A549 (cell line): ENCODE measurements around the gene GMDS. TPM values are rescaled to one million over a fixed set of nuclear protein-coding genes. Genes with fewer than 3 reads are reported as not detected.

Source experiments
- ATAC-seq, 2 experiments: fragments of 200-7000 bp in 1 of 2; fragments of >200 bp in 1 of 2; cut with Nextera tagmentation in 1 of 2; cut with Tn5 transposase in 1 of 2; 3 replicates each; pipeline versions ENCODE4 v1.8.0 to v1.9.1; 2018 to 2020; ENCODE audit warnings: mild to moderate bottlenecking in 1 of 2, moderate library complexity in 1 of 2
- CTCF ChIA-PET: fragments of 300-600 bp; sonication (Branson Sonifier 250); formaldehyde crosslinking; extraction: SDS; loops from one replicate; lab custom pipeline; 2021; ENCODE audit warnings: antibody characterized with exemption, inconsistent platforms; lab: Yijun Ruan, JAX
- POLR2A ChIA-PET: fragments of 350-600 bp; formaldehyde crosslinking; extraction: SDS; loops from one replicate; lab custom pipeline; 2021; ENCODE audit warnings: antibody characterized with exemption, inconsistent platforms; lab: Yijun Ruan, JAX
- DNase-seq, 2 experiments: peaks; one replicate each; pipeline versions ENCODE4 v3.0.0 to v3.0.0-alpha.2; 2011 to 2016; ENCODE audit warnings: low read depth in 1 of 2, low spot score in 1 of 2
- FAIRE-seq: peaks from 2 replicates; lab custom pipeline; 2011; peaks lifted over from hg19 to GRCh38; lab: Jason Lieb, UNC
- H3K27ac ChIP-seq, 2 experiments: fragments of >200 bp; sonication (Bioruptor Twin); formaldehyde crosslinking; 3 replicates each; pipeline ENCODE4 v1.5.1; 2016 to 2017
- H3K4me1 ChIP-seq: fragments of >200 bp; sonication (Bioruptor Twin); formaldehyde crosslinking; 3 replicates; pipeline ENCODE4 v1.6.1; 2016
- H3K4me2 ChIP-seq: fragments of >200 bp; sonication (Bioruptor Twin); formaldehyde crosslinking; 3 replicates; pipeline ENCODE4 v1.6.1; 2016
- H3K4me3 ChIP-seq: fragments of >200 bp; sonication (Bioruptor Twin); formaldehyde crosslinking; 3 replicates; pipeline ENCODE4 v1.5.1; 2016
- H3K9me3 ChIP-seq: fragments of >200 bp; sonication (Bioruptor Twin); formaldehyde crosslinking; 3 replicates; pipeline ENCODE4 v1.6.1; 2016
- ATOH8 ChIP-seq: fragments of 250-450 bp; sonication (Bioruptor Pico); IDR thresholded peaks from 2 replicates; pipeline ENCODE4 v1.5.0; 2020; ENCODE audit warnings: low read depth, mild to moderate bottlenecking, moderate library complexity
- CTCF ChIP-seq: fragments of >200 bp; sonication (Bioruptor Twin); formaldehyde crosslinking; IDR thresholded peaks from 3 replicates; pipeline ENCODE4 v1.5.1; 2016
- EHF ChIP-seq: fragments of 250-450 bp; sonication (Bioruptor Pico); IDR thresholded peaks from 2 replicates; pipeline ENCODE4 v1.5.0; 2020; ENCODE audit warnings: mild to moderate bottlenecking
- FOSL2 ChIP-seq, 2 experiments: fragments of 450-650 bp in 1 of 2; fragments of >200 bp in 1 of 2; sonication (Bioruptor Twin) in 1 of 2; formaldehyde crosslinking; IDR thresholded peaks; 2 replicates each; pipeline versions ENCODE4 v1.5.0 to v1.6.1; 2016 to 2020; ENCODE audit warnings: mild to moderate bottlenecking in 1 of 2, moderate library complexity in 1 of 2
- FOXS1 ChIP-seq: fragments of 250-450 bp; sonication (Bioruptor Pico); IDR thresholded peaks from 2 replicates; pipeline ENCODE4 v1.5.0; 2020; ENCODE audit warnings: mild to moderate bottlenecking, moderate library complexity
- JUNB ChIP-seq: fragments of >200 bp; sonication (Bioruptor Twin); formaldehyde crosslinking; IDR thresholded peaks from 2 replicates; pipeline ENCODE4 v1.6.1; 2016
- KDM5A ChIP-seq: fragments of 200-600 bp; sonication (generic); IDR thresholded peaks from 2 replicates; pipeline ENCODE4 v1.6.1; 2016; ENCODE audit warnings: antibody characterized with exemption, mild to moderate bottlenecking
- MYC ChIP-seq: IDR thresholded peaks from 2 replicates; pipeline ENCODE4 v1.6.1; 2012; ENCODE audit warnings: mild to moderate bottlenecking, inconsistent platforms, low read length, improper control_type of control experiment, borderline replicate concordance
- NPAS2 ChIP-seq: fragments of 250-450 bp; sonication (Bioruptor Pico); IDR thresholded peaks from 2 replicates; pipeline ENCODE4 v1.8.0; 2022; ENCODE audit warnings: mild to moderate bottlenecking, moderate library complexity, borderline replicate concordance
- PBX3 ChIP-seq: IDR thresholded peaks from 2 replicates; pipeline ENCODE4 v1.6.1; 2012
- REST ChIP-seq: fragments of 200-600 bp; sonication (generic); IDR thresholded peaks from 2 replicates; pipeline ENCODE4 v1.6.1; 2016; ENCODE audit warnings: antibody characterized with exemption, mild to moderate bottlenecking, moderate library complexity
- USF2 ChIP-seq: fragments of 450-650 bp; IDR thresholded peaks from 2 replicates; pipeline ENCODE4 v1.6.1; 2014; ENCODE audit warnings: antibody characterized with exemption
- ZNF302 ChIP-seq: fragments of 250-450 bp; sonication (Bioruptor Pico); IDR thresholded peaks from 2 replicates; pipeline ENCODE4 v1.9.0; 2021; ENCODE audit warnings: inconsistent platforms, mild to moderate bottlenecking, moderate library complexity
- ZSCAN20 ChIP-seq: fragments of 250-450 bp; sonication (Bioruptor Pico); IDR thresholded peaks from 2 replicates; pipeline ENCODE4 v1.8.0; 2022; ENCODE audit warnings: mild to moderate bottlenecking, moderate library complexity
- WGBS: methylation state at CpG from one replicate; pipeline ENCODE4 v1.1.6; 2017; ENCODE audit errors: missing lambda C conversion rate; 5-methylcytosine and 5-hydroxymethylcytosine counted together
- polyA plus RNA-seq, 4 experiments: library from polyadenylated mRNA; depleted of rRNA in 3 of 4; stranded (reverse); fragments of >200 nt; fragmentation: RNase III in 1 of 4; extraction: RNeasy Plus Mini Kit Qiagen cat#74134 plus additional on column Dnase treatment in 1 of 4; gene quantifications; 2 replicates in 3 of 4; 3 replicates in 1 of 4; pipeline ENCODE4 v1.2.3, GENCODE V29; 2011 to 2017

GMDS gene
- polyA plus RNA-seq, 2 of the 4 experiments (the other 2 are of a cell fraction), result 9.9 to 12.4 TPM

- TF ChIP-seq CTCF, result no peak
- TF ChIP-seq JUNB, result no peak
Observed at GRCh38 chr6:1834646-1835516, 410.5 kb downstream of the GMDS start (continued).

- H3K27ac ChIP-seq, result no peak overlapping the region
- H3K9me3 ChIP-seq, result no peaks in the 10 kb centered on the region
- ChIA-PET POLR2A (no interaction called here), CTCF (no interaction called here)
- no peak overlapping the region for H3K4me2 ChIP-seq
- WGBS, result 93% methylated on average over 2 of the region's 2 CpGs
- ATAC-seq, result no peak
- no peak overlapping the region for H3K4me3 ChIP-seq
- DNase-seq, result no peak
- H3K4me1 ChIP-seq, result peaks cover 6% of the 10 kb centered on the region; the same call in 2 of the 3 replicates
- no peak for FAIRE-seq
- TF ChIP-seq ZSCAN20 (CRISPR knock-in tag), result no peak
- TF ChIP-seq USF2, result no peak
- TF ChIP-seq KDM5A, result no peak
- TF ChIP-seq EHF (CRISPR knock-in tag), result no peak
- no peak for TF ChIP-seq FOXS1 (CRISPR knock-in tag)
- no peak for TF ChIP-seq ATOH8 (CRISPR knock-in tag)
- TF ChIP-seq PBX3, result no peak
- TF ChIP-seq ZNF302, result no peak
- TF ChIP-seq NPAS2 (CRISPR knock-in tag), result no peak
- no peak for TF ChIP-seq MYC
- TF ChIP-seq REST, result no peak
- TF ChIP-seq FOSL2 (IDR thresholded peaks at IDR 0.05), result no peak
- no peak for TF ChIP-seq FOSL2 (CRISPR knock-in tag; IDR thresholded peaks at IDR 0.05)
- TF ChIP-seq, all 56 proteins: peak for 0
Observed at GRCh38 chr6:1834207-1834606, 411.2 kb downstream of the GMDS start.
